CD4-positive, alpha-beta T cell (primary cell): ENCODE measurements around the gene EHD2. TPM values are rescaled to one million over a fixed set of nuclear protein-coding genes. Genes with fewer than 3 reads are reported as not detected.

Source experiments
- ATAC-seq: fragments of 200-7000 bp; cut with Tn5 transposase; one replicate; pipeline ENCODE4 v1.10.0; 2022; ENCODE audit warnings: mild to moderate bottlenecking; ENCODE audit not compliant: poor library complexity
- CTCF ChIA-PET: fragments of 350-600 bp; sonication (Branson Sonifier 250); formaldehyde crosslinking; loops from one replicate; lab custom pipeline; 2021; ENCODE audit warnings: antibody characterized with exemption, inconsistent platforms; lab: Charles Lee
- POLR2A ChIA-PET: fragments of 350-600 bp; sonication (Branson Sonifier 250); formaldehyde crosslinking; loops from one replicate; lab custom pipeline; 2021; ENCODE audit warnings: antibody characterized with exemption, inconsistent platforms; lab: Charles Lee
- DNase-seq, 14 experiments: peaks; one replicate each; pipeline ENCODE4 v3.0.0-alpha.2; 2013 to 2020; ENCODE audit warnings: mixed read lengths in 2 of 14
- H3K27ac ChIP-seq, 2 donors: one replicate each; pipeline versions ENCODE4 v1.5.1 to v1.7.0; 2013; ENCODE audit warnings: low read length in 2 of 2, low read depth in 1 of 2, mild to moderate bottlenecking in 1 of 2
- H3K27me3 ChIP-seq, 2 experiments: 1 replicate in 1 of 2; 2 replicates in 1 of 2; pipeline versions ENCODE4 v1.6.1 to v1.7.0; 2013; ENCODE audit warnings: low read length in 2 of 2, control low read depth in 1 of 2, mild to moderate bottlenecking in 1 of 2, moderate library complexity in 1 of 2; ENCODE audit not compliant: insufficient read depth in 2 of 2, control insufficient read depth in 1 of 2
- H3K36me3 ChIP-seq: one replicate; pipeline ENCODE4 v1.6.1; 2013; ENCODE audit warnings: low read length, control low read depth; ENCODE audit not compliant: insufficient read depth
- H3K4me1 ChIP-seq: one replicate; pipeline ENCODE4 v1.6.1; 2013; ENCODE audit warnings: low read length, control low read depth; ENCODE audit not compliant: insufficient read depth
- H3K4me3 ChIP-seq: one replicate; pipeline ENCODE4 v1.5.1; 2013; ENCODE audit warnings: mild to moderate bottlenecking, low read length, moderate library complexity
- H3K9me3 ChIP-seq, 2 experiments: 1 replicate in 1 of 2; 2 replicates in 1 of 2; pipeline versions ENCODE4 v1.6.1 to v1.7.0; 2013; ENCODE audit warnings: low read length in 2 of 2, mild to moderate bottlenecking in 2 of 2, control low read depth in 1 of 2, moderate library complexity in 1 of 2; ENCODE audit not compliant: control insufficient read depth in 1 of 2, insufficient read depth in 1 of 2
- H3K27ac Mint-ChIP-seq: one replicate; pipeline ENCODE4 v1.8.0; 2020; ENCODE audit warnings: mixed read lengths
- H3K27me3 Mint-ChIP-seq: one replicate; pipeline ENCODE4 v1.8.0; 2021; ENCODE audit warnings: mixed read lengths
- H3K36me3 Mint-ChIP-seq: one replicate; pipeline ENCODE4 v1.8.0; 2021; ENCODE audit warnings: low read depth, mixed read lengths
- H3K4me1 Mint-ChIP-seq: one replicate; pipeline ENCODE4 v1.8.0; 2021; ENCODE audit warnings: low read depth, mixed read lengths
- H3K4me3 Mint-ChIP-seq: one replicate; pipeline ENCODE4 v1.8.0; 2020; ENCODE audit warnings: mild to moderate bottlenecking, mixed read lengths
- H3K9me3 Mint-ChIP-seq: one replicate; pipeline ENCODE4 v1.8.0; 2020; ENCODE audit warnings: mixed read lengths
- CTCF ChIP-seq: fragments of 200-600 bp; IDR thresholded peaks from one replicate; pipeline ENCODE4 v1.8.0; 2022; ENCODE audit warnings: antibody characterized with exemption, mild to moderate bottlenecking
- intact Hi-C, 2 experiments: fragments of 100-400 bp; cut with DNase I in 1 of 2; cut with micrococcal nuclease in 1 of 2; formaldehyde crosslinking; loops; one replicate each; pipeline versions ENCODE4 v1.15.1 to v1.9.0; 2023 to 2025; cut with DNase I, micrococcal nuclease
- total RNA-seq, 174 experiments: library from RNA in 2 of 174; stranded (reverse) in 2 of 174; gene quantifications; one replicate each; pipeline ENCODE4 v1.2.3 and lab custom pipeline; 2021 to 2026

Gene EHD2
- total RNA-seq, 2 experiments from 2014 or later, result 0.16 TPM; not detected in 1

GRCh38 chr19:47675271-47675670 is 38.0 kb upstream of the EHD2 start:
- ATAC-seq, result no peak
- no peak for DNase-seq
- Histone ChIP-seq H3K4me1 (peaks cover under 1% of the 10 kb centered on the region), H3K27ac (no peak overlapping the region), H3K36me3 (peaks cover 52% of the 10 kb centered on the region), H3K4me3 (no peak overlapping the region), H3K27me3 (no peaks in the 10 kb centered on the region), H3K9me3 (no peaks in the 10 kb centered on the region)
- intact Hi-C loops, result no loop called here
- Mint-ChIP-seq H3K4me1 (no peaks in the 10 kb centered on the region), H3K27ac (no peak overlapping the region), H3K36me3 (peaks cover 51% of the 10 kb centered on the region), H3K9me3 (no peaks in the 10 kb centered on the region), H3K27me3 (no peaks in the 10 kb centered on the region), H3K4me3 (no peak overlapping the region)
- TF ChIP-seq CTCF, result no peak
- ChIA-PET CTCF (no interaction called here), POLR2A (no interaction called here)

- no peaks in the 10 kb centered on the region for H3K4me1 Mint-ChIP-seq
- Histone ChIP-seq H3K9me3 (no peaks in the 10 kb centered on the region), H3K36me3 (peaks cover 46% of the 10 kb centered on the region), H3K27ac (no peak overlapping the region), H3K27me3 (no peaks in the 10 kb centered on the region), H3K4me3 (no peak overlapping the region), H3K4me1 (no peaks in the 10 kb centered on the region)
- no peaks in the 10 kb centered on the region for H3K27me3 Mint-ChIP-seq
- no peaks in the 10 kb centered on the region for H3K9me3 Mint-ChIP-seq
- DNase-seq (no peak), ATAC-seq (no peak)
- H3K4me3 Mint-ChIP-seq, result no peak overlapping the region
- CTCF ChIA-PET, result no interaction called here
- POLR2A ChIA-PET, result no interaction called here
- TF ChIP-seq CTCF, result no peak
- intact Hi-C loops, result no loop called here
- no peak overlapping the region for H3K27ac Mint-ChIP-seq
- H3K36me3 Mint-ChIP-seq, result peaks cover 45% of the 10 kb centered on the region
Measured at GRCh38 chr19:47675859-47676258, 37.4 kb upstream of the EHD2 start.

GRCh38 chr19:47676811-47677210 is 36.4 kb upstream of the EHD2 start:
- ChIA-PET CTCF (interaction anchor here (0.6 kb wide), 1 partner anchor 28 kb away, joined by 3 read pairs; no protein-coding TSS in a partner anchor), POLR2A (no interaction called here)
- H3K27ac Mint-ChIP-seq, result no peak overlapping the region

More at GRCh38 chr19:47676811-47677210, 36.4 kb upstream of the EHD2 start:
- no peak overlapping the region for H3K4me3 Mint-ChIP-seq
- Histone ChIP-seq H3K4me3 (no peak overlapping the region), H3K9me3 (no peaks in the 10 kb centered on the region), H3K27me3 (no peaks in the 10 kb centered on the region), H3K27ac (no peak overlapping the region), H3K36me3 (peaks cover 43% of the 10 kb centered on the region), H3K4me1 (no peaks in the 10 kb centered on the region)
- ATAC-seq (no peak), DNase-seq (no peak)
- H3K27me3 Mint-ChIP-seq, result no peaks in the 10 kb centered on the region
- no peaks in the 10 kb centered on the region for H3K9me3 Mint-ChIP-seq
- peaks cover 42% of the 10 kb centered on the region for H3K36me3 Mint-ChIP-seq
- TF ChIP-seq CTCF, result no peak
- no peaks in the 10 kb centered on the region for H3K4me1 Mint-ChIP-seq
- intact Hi-C loops, result no loop called here
